ENCODE measurements around the gene NPAS4.

- no peak for TF ChIP-seq ZNF121 (tag by site-specific recombination; IDR thresholded peaks at IDR 0.05)
- TF ChIP-seq, protein P1, sequence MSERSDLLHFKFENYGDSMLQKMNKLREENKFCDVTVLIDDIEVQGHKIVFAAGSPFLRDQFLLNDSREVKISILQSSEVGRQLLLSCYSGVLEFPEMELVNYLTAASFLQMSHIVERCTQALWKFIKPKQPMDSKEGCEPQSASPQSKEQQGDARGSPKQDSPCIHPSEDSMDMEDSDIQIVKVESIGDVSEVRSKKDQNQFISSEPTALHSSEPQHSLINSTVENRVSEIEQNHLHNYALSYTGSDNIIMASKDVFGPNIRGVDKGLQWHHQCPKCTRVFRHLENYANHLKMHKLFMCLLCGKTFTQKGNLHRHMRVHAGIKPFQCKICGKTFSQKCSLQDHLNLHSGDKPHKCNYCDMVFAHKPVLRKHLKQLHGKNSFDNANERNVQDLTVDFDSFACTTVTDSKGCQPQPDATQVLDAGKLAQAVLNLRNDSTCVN (tag by site-specific recombination; optimal IDR thresholded peaks at IDR 0.05) = no peak
- TF ChIP-seq, protein P2, sequence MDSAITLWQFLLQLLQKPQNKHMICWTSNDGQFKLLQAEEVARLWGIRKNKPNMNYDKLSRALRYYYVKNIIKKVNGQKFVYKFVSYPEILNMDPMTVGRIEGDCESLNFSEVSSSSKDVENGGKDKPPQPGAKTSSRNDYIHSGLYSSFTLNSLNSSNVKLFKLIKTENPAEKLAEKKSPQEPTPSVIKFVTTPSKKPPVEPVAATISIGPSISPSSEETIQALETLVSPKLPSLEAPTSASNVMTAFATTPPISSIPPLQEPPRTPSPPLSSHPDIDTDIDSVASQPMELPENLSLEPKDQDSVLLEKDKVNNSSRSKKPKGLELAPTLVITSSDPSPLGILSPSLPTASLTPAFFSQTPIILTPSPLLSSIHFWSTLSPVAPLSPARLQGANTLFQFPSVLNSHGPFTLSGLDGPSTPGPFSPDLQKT (IDR thresholded peaks at IDR 0.05; ENCODE audit: borderline replicate concordance, low read depth, low read length) = no peak
- no peak for TF ChIP-seq ZNF645 (tag by site-specific recombination; IDR thresholded peaks at IDR 0.05)
- TF ChIP-seq, protein P3, sequence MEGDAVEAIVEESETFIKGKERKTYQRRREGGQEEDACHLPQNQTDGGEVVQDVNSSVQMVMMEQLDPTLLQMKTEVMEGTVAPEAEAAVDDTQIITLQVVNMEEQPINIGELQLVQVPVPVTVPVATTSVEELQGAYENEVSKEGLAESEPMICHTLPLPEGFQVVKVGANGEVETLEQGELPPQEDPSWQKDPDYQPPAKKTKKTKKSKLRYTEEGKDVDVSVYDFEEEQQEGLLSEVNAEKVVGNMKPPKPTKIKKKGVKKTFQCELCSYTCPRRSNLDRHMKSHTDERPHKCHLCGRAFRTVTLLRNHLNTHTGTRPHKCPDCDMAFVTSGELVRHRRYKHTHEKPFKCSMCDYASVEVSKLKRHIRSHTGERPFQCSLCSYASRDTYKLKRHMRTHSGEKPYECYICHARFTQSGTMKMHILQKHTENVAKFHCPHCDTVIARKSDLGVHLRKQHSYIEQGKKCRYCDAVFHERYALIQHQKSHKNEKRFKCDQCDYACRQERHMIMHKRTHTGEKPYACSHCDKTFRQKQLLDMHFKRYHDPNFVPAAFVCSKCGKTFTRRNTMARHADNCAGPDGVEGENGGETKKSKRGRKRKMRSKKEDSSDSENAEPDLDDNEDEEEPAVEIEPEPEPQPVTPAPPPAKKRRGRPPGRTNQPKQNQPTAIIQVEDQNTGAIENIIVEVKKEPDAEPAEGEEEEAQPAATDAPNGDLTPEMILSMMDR (tag by site-specific recombination; IDR thresholded peaks at IDR 0.05) = no peak
- no peak for TF ChIP-seq TCF7L2 (IDR thresholded peaks at IDR 0.05; ENCODE audit: borderline replicate concordance, low read depth, low read length)
These were observed 3.8 kb upstream of the NPAS4 start for GRCh38 chr11:66417000-66417399.
